Panc1 (cell line): Measurements from ENCODE around the gene MAN1A1. TPM values are rescaled to one million over a fixed set of nuclear protein-coding genes. Genes with fewer than 3 reads are reported as not detected.

Source experiments
- ATAC-seq: fragments of 200-7000 bp; cut with Tn5 transposase; 2 replicates; pipeline ENCODE4 v1.9.1; 2020; ENCODE audit warnings: mild to moderate bottlenecking, moderate library complexity
- BruUV-seq: library from RNA; stranded (reverse); fragments of 400-500 nt; replicated peaks from 2 replicates; lab custom pipeline; 2021; lab: Mats Ljungman, UMichigan
- CTCF ChIA-PET: fragments of 300-600 bp; sonication (Branson Sonifier 250); formaldehyde crosslinking; loops from one replicate; lab custom pipeline; 2022; ENCODE audit warnings: antibody characterized with exemption; lab: Charles Lee
- POLR2A ChIA-PET: fragments of 300-600 bp; sonication (Branson Sonifier 250); formaldehyde crosslinking; loops from one replicate; lab custom pipeline; 2022; ENCODE audit warnings: antibody characterized with exemption; lab: Charles Lee
- DNase-seq: peaks from one replicate; pipeline ENCODE4 v3.0.0-alpha.2; 2010; ENCODE audit warnings: low read depth, low spot score
- H3K27ac ChIP-seq: 2 replicates; pipeline ENCODE4 v1.5.1; 2011; ENCODE audit warnings: mild to moderate bottlenecking, low read length, inconsistent platforms
- H3K27me3 ChIP-seq: fragments of 200-500 bp; sonication (Bioruptor generic); 2 replicates; pipeline ENCODE4 v1.6.0; 2014; ENCODE audit warnings: low read length, inconsistent platforms; ENCODE audit not compliant: control insufficient read depth, insufficient read depth
- H3K36me3 ChIP-seq: fragments of 200-500 bp; sonication (Bioruptor generic); 2 replicates; pipeline ENCODE4 v1.5.1; 2014; ENCODE audit warnings: inconsistent platforms, mild to moderate bottlenecking, low read length, moderate library complexity; ENCODE audit not compliant: control insufficient read depth, insufficient read depth
- H3K4me1 ChIP-seq: 2 replicates; pipeline ENCODE4 v1.5.1; 2011; ENCODE audit warnings: inconsistent platforms, mild to moderate bottlenecking, low read length, moderate library complexity; ENCODE audit not compliant: control insufficient read depth, insufficient read depth
- H3K4me3 ChIP-seq, 2 experiments: 2 replicates each; pipeline ENCODE4 v1.5.1; 2011 to 2012; ENCODE audit warnings: low read depth in 2 of 2, low read length in 2 of 2, mild to moderate bottlenecking in 2 of 2, inconsistent platforms in 1 of 2, moderate library complexity in 1 of 2
- H3K9me3 ChIP-seq: fragments of 200-500 bp; sonication (Bioruptor generic); 2 replicates; pipeline ENCODE4 v1.5.1; 2014; ENCODE audit warnings: low read depth, mild to moderate bottlenecking, inconsistent platforms, low read length, moderate library complexity; ENCODE audit not compliant: control insufficient read depth, insufficient read depth
- CTCF ChIP-seq: fragments of 450-650 bp; IDR thresholded peaks from 2 replicates; pipeline ENCODE4 v1.5.1; 2017; ENCODE audit warnings: mild to moderate bottlenecking
- POLR2AphosphoS5 ChIP-seq: IDR thresholded peaks from 2 replicates; pipeline ENCODE4 v1.6.1; 2012; ENCODE audit warnings: mild to moderate bottlenecking, low read depth, low read length, moderate library complexity
- REST ChIP-seq, 2 experiments: IDR thresholded peaks; 2 replicates each; pipeline ENCODE4 v1.6.1; 2011 to 2012; ENCODE audit warnings: low read depth in 2 of 2, control low read depth in 1 of 2, low read length in 1 of 2, mild to moderate bottlenecking in 1 of 2, moderate library complexity in 1 of 2; ENCODE audit not compliant: insufficient read depth in 1 of 2
- SIN3A ChIP-seq: IDR thresholded peaks from 2 replicates; pipeline ENCODE4 v1.6.1; 2012; ENCODE audit warnings: low read depth, mild to moderate bottlenecking, low read length, moderate library complexity, borderline replicate concordance; ENCODE audit not compliant: insufficient read depth
- TCF7L2 ChIP-seq: IDR thresholded peaks from 2 replicates; pipeline ENCODE4 v1.6.1; 2011; ENCODE audit warnings: mild to moderate bottlenecking, low read depth, low read length, inconsistent platforms
- in situ Hi-C: cut with HindIII; loops from 2 replicates; pipeline ENCODE4 v1.10.0; 2016; ENCODE audit warnings: low sequenced_read_pairs, low pct_unique_long_range_greater_than_20kb
- intact Hi-C: fragments of 100-400 bp; cut with micrococcal nuclease; formaldehyde crosslinking; loops from one replicate; pipeline ENCODE4 v1.10.0; 2022; ENCODE audit not compliant: unreplicated experiment
- total RNA-seq: library from RNA; stranded (reverse); gene quantifications from one replicate; pipeline ENCODE4 v1.2.1, GENCODE V29; 2021; ENCODE audit not compliant: unreplicated experiment

MAN1A1 gene
- total RNA-seq, 1 experiment from 2014 or later: 3.2 TPM

GRCh38 chr6:119195204-119195603, 154.4 kb downstream of the MAN1A1 start:
- no TSS peak for BruUV-seq
- no peak for TF ChIP-seq TCF7L2
- no peak for TF ChIP-seq POLR2AphosphoS5
- no peak for TF ChIP-seq CTCF
- TF ChIP-seq SIN3A: no peak
- no peak for TF ChIP-seq REST (IDR thresholded peaks at IDR 0.05; ENCODE audit: insufficient read depth in 1 of 2, low read depth in 2 of 2, low read length in 1 of 2)
- CTCF ChIA-PET: no interaction called here
- H3K36me3 ChIP-seq: no peaks in the 10 kb centered on the region
- H3K4me1 ChIP-seq: no peaks in the 10 kb centered on the region
- in situ Hi-C loops: no loop called here
- POLR2A ChIA-PET: no interaction called here
- intact Hi-C loops: no loop called here
- H3K27ac ChIP-seq: no peak overlapping the region
- ATAC-seq: no peak
- H3K9me3 ChIP-seq: no peaks in the 10 kb centered on the region
- no peaks in the 10 kb centered on the region; the same call in 1 of the 2 replicates for H3K27me3 ChIP-seq
- DNase-seq: no peak
- no peak overlapping the region for H3K4me3 ChIP-seq

- H3K9me3 ChIP-seq: no peaks in the 10 kb centered on the region
- H3K27me3 ChIP-seq: no peaks in the 10 kb centered on the region; the same call in 1 of the 2 replicates
- intact Hi-C loops: no loop called here
- ATAC-seq (no peak), DNase-seq (no peak)
- H3K4me3 ChIP-seq: no peak overlapping the region
- in situ Hi-C loops: no loop called here
- no peaks in the 10 kb centered on the region for H3K36me3 ChIP-seq
- ChIA-PET POLR2A (interaction anchor here (0.6 kb wide), 1 partner anchor 41 kb away, joined by 9 read pairs; no protein-coding TSS in a partner anchor), CTCF (no interaction called here)
- H3K4me1 ChIP-seq: no peaks in the 10 kb centered on the region
- no peak for TF ChIP-seq CTCF
- no peak for TF ChIP-seq SIN3A
- no peak for TF ChIP-seq REST (IDR thresholded peaks at IDR 0.05; ENCODE audit: insufficient read depth in 1 of 2, low read depth in 2 of 2, low read length in 1 of 2)
- no peak for TF ChIP-seq POLR2AphosphoS5
- no peak for TF ChIP-seq TCF7L2
- no TSS peak for BruUV-seq
- H3K27ac ChIP-seq: no peak overlapping the region
These were observed 155.9 kb downstream of the MAN1A1 start for GRCh38 chr6:119193707-119194106.
